ENCODE data around the gene COQ10A. TPM values are rescaled to one million over a fixed set of nuclear protein-coding genes. Genes with fewer than 3 reads are reported as not detected.

Gene COQ10A
- total and polyA plus RNA-seq, 9 of the 15 experiments (the other 6 are each of a cell fraction or from before 2014, with no cell fraction given), result 3.1 to 26.4 (median 12.7) TPM

- TF ChIP-seq PCBP1 (IDR thresholded peaks at IDR 0.05; ENCODE audit: low read depth, low read length, poor library complexity, severe bottlenecking), result peak; percentile 1
- peak; percentile 69 for TF ChIP-seq RBFOX2 (IDR thresholded peaks at IDR 0.05; ENCODE audit: low read depth, low read length)
- TF ChIP-seq KLF1 (tag; IDR thresholded peaks at IDR 0.05), result peak; percentile 21; the same call in 1 of the 2 replicates
- no peak for TF ChIP-seq HES1 (IDR thresholded peaks at IDR 0.05; ENCODE audit: low read depth)
- TF ChIP-seq MTA3 (IDR thresholded peaks at IDR 0.05; ENCODE audit: borderline replicate concordance), result 0 out of 2 replicates have a peak, but pooled peaks have one; percentile 58
- peak; percentile 96 for TF ChIP-seq PHF8 (IDR thresholded peaks at IDR 0.05; ENCODE audit: borderline replicate concordance, low read length)
- TF ChIP-seq ZNF134 (CRISPR knock-in tag; conservative IDR thresholded peaks at IDR 0.05), result no peak
- no peak for TF ChIP-seq HMG20A (CRISPR knock-in tag; conservative IDR thresholded peaks at IDR 0.05)
- TF ChIP-seq GATAD2B (IDR thresholded peaks at IDR 0.05; ENCODE audit: borderline replicate concordance), result peak; percentile 96
- TF ChIP-seq ZBED1 (IDR thresholded peaks at IDR 0.05), result 0 out of 2 replicates have a peak, but pooled peaks have one; percentile 53
- TF ChIP-seq CBX8 (IDR thresholded peaks at IDR 0.05; ENCODE audit: borderline replicate concordance, extremely low read depth, low read depth, low read length, poor library complexity, severe bottlenecking), result no peak
- peak; percentile 42 to 84; a peak in 2 of 4 replicates for TF ChIP-seq NONO (IDR thresholded peaks at IDR 0.05; ENCODE audit: low read depth in 2 of 2, low read length in 1 of 2)
- TF ChIP-seq DNMT1 (IDR thresholded peaks at IDR 0.05), result no peak
- peak; percentile 45 to 96 (median 69); a peak in 5 of 6 replicates for TF ChIP-seq CTCF (IDR thresholded peaks at IDR 0.05 in 2 of 3, conservative IDR thresholded peaks at IDR 0.05 in 1 of 3; ENCODE audit: insufficient read depth in 2 of 3, low read depth in 1 of 3, low read length in 3 of 3)
- no peak for TF ChIP-seq ZNF766 (CRISPR knock-in tag; conservative IDR thresholded peaks at IDR 0.05)
- no peak for TF ChIP-seq TEAD4 (IDR thresholded peaks at IDR 0.05; ENCODE audit: low read length)
- TF ChIP-seq TEAD4 (CRISPR knock-in tag; IDR thresholded peaks at IDR 0.05; ENCODE audit: borderline replicate concordance), result 0 out of 2 replicates have a peak, but pooled peaks have one; percentile 65
- TF ChIP-seq NCOA6 (IDR thresholded peaks at IDR 0.05), result no peak
- TF ChIP-seq, protein P1, sequence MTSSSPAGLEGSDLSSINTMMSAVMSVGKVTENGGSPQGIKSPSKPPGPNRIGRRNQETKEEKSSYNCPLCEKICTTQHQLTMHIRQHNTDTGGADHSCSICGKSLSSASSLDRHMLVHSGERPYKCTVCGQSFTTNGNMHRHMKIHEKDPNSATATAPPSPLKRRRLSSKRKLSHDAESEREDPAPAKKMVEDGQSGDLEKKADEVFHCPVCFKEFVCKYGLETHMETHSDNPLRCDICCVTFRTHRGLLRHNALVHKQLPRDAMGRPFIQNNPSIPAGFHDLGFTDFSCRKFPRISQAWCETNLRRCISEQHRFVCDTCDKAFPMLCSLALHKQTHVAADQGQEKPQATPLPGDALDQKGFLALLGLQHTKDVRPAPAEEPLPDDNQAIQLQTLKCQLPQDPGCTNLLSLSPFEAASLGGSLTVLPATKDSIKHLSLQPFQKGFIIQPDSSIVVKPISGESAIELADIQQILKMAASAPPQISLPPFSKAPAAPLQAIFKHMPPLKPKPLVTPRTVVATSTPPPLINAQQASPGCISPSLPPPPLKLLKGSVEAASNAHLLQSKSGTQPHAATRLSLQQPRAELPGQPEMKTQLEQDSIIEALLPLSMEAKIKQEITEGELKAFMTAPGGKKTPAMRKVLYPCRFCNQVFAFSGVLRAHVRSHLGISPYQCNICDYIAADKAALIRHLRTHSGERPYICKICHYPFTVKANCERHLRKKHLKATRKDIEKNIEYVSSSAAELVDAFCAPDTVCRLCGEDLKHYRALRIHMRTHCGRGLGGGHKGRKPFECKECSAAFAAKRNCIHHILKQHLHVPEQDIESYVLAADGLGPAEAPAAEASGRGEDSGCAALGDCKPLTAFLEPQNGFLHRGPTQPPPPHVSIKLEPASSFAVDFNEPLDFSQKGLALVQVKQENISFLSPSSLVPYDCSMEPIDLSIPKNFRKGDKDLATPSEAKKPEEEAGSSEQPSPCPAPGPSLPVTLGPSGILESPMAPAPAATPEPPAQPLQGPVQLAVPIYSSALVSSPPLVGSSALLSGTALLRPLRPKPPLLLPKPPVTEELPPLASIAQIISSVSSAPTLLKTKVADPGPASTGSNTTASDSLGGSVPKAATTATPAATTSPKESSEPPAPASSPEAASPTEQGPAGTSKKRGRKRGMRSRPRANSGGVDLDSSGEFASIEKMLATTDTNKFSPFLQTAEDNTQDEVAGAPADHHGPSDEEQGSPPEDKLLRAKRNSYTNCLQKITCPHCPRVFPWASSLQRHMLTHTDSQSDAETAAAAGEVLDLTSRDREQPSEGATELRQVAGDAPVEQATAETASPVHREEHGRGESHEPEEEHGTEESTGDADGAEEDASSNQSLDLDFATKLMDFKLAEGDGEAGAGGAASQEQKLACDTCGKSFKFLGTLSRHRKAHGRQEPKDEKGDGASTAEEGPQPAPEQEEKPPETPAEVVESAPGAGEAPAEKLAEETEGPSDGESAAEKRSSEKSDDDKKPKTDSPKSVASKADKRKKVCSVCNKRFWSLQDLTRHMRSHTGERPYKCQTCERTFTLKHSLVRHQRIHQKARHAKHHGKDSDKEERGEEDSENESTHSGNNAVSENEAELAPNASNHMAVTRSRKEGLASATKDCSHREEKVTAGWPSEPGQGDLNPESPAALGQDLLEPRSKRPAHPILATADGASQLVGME (CRISPR knock-in tag; IDR thresholded peaks at IDR 0.05), result no peak
Observed at GRCh38 chr12:56258068-56258819, 8.5 kb upstream of the COQ10A start, which contains the start of gene ANKRD52 (continued).

Measured in K562 (cell line).